ENCODE results near the gene SRSF9. TPM values are rescaled to one million over a fixed set of nuclear protein-coding genes. Genes with fewer than 3 reads are reported as not detected.

Gene SRSF9
- total RNA-seq, 1 experiment from 2014 or later: 297 TPM

DNA sequence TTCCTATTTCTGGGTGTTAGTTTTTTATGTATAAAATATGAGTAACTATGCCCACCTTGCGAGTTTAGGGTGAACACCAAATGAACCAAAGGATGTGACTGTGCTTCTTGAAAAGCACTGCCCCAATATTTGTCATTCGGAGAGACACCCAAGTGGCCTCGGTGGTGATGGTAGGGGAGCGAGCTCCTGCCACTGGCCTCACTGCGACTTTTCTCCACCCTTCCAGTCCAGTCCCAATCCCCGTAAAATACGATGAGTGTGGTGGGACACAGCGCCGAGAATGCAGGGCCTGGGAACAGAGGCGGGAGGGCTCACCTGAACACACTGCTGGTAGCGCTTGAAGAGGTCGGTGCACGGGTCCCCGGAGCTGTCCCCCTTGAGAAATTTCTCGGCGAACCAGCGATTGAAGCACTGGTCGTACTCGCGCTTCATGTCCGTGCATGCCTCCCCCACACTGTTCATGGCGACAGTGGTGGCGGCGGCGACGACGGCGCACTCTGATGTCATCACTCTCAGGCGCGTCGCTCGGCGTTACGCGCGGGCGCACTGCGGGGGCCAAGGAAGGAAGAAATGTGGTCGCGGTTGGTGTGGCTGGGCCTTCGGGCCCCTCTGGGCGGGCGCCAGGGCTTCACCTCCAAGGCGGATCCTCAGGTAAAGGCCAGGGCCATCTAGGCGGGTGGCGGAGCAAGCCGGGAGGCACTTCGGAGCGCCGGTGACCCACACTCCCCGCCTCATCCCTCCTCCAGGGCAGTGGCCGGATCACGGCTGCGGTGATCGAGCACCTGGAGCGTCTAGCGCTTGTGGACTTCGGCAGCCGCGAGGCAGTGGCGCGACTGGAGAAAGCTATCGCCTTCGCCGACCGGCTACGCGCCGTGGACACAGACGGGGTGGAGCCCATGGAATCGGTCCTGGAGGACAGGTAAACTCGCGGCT, 23.4 kb downstream of the SRSF9 start, which contains the start of the genes GATC and TRIAP1 (continued):
- TF ChIP-seq SP1 (IDR thresholded peaks at IDR 0.05; ENCODE audit: low read depth) (peak; percentile 57; the same call in 1 of the 2 replicates), FOSL1 (IDR thresholded peaks at IDR 0.05; ENCODE audit: low read depth) (no peak), SIN3A (IDR thresholded peaks at IDR 0.05; ENCODE audit: low read depth) (peak; percentile 97), JUND (IDR thresholded peaks at IDR 0.05) (no peak), EGR1 (IDR thresholded peaks at IDR 0.05; ENCODE audit: low read depth) (peak; percentile 90), TCF7L2 (IDR thresholded peaks at IDR 0.05; ENCODE audit: borderline replicate concordance, extremely low read depth, insufficient read depth, insufficient read length) (peak; percentile 42), EZH2 (IDR thresholded peaks at IDR 0.05) (no peak), POLR2A (IDR thresholded peaks at IDR 0.05; ENCODE audit: borderline replicate concordance, extremely low read depth, insufficient read depth, insufficient read length) (peak; percentile 81)
- TF ChIP-seq, protein P1, sequence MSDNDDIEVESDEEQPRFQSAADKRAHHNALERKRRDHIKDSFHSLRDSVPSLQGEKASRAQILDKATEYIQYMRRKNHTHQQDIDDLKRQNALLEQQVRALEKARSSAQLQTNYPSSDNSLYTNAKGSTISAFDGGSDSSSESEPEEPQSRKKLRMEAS (IDR thresholded peaks at IDR 0.05): peak; percentile 98
- TF ChIP-seq, protein P2, sequence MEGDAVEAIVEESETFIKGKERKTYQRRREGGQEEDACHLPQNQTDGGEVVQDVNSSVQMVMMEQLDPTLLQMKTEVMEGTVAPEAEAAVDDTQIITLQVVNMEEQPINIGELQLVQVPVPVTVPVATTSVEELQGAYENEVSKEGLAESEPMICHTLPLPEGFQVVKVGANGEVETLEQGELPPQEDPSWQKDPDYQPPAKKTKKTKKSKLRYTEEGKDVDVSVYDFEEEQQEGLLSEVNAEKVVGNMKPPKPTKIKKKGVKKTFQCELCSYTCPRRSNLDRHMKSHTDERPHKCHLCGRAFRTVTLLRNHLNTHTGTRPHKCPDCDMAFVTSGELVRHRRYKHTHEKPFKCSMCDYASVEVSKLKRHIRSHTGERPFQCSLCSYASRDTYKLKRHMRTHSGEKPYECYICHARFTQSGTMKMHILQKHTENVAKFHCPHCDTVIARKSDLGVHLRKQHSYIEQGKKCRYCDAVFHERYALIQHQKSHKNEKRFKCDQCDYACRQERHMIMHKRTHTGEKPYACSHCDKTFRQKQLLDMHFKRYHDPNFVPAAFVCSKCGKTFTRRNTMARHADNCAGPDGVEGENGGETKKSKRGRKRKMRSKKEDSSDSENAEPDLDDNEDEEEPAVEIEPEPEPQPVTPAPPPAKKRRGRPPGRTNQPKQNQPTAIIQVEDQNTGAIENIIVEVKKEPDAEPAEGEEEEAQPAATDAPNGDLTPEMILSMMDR (IDR thresholded peaks at IDR 0.05 in 2 of 3, conservative IDR thresholded peaks at IDR 0.05 in 1 of 3; ENCODE audit: borderline replicate concordance in 1 of 3, insufficient read depth in 1 of 3, low read depth in 2 of 3, low read length in 2 of 3): no peak

DNA sequence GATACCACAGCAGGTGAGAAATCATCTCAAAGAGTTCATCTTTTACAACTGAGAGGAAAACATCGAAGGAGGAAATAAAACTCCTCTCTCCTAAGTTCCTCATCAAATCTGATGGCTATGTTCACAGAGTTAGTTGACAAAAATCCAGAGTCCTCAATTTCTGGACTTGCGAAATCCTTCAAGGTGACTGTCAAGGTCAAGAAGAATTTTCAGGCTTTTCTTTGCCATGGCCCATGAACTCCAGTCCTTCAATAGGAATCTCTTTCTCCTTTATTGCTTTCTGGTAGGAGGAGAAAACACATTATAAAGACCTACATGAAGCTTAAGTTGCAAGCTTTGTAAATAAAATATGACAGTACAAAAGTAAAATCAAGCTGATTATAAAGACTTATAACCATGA, 24.9 kb downstream of the SRSF9 start:
- Histone ChIP-seq H4K20me1 (ENCODE audit: insufficient read depth) (peaks cover 8% of the 10 kb centered on the region; the same call in 1 of the 2 replicates), H3K36me3 (ENCODE audit: control insufficient read depth in 1 of 2, insufficient read depth in 2 of 2, low read length in 2 of 2) (peaks cover 26 to 40% of the 10 kb centered on the region in 2 experiments), H3K9ac (ENCODE audit: low read length) (0 out of 2 replicates have a peak overlapping the region, but pooled peaks have one; percentile 97), H3K9me2 (ENCODE audit: insufficient read depth) (no peaks in the 10 kb centered on the region), H3K27me3 (ENCODE audit: insufficient read depth, low read length) (no peaks in the 10 kb centered on the region), H3K9me3 (ENCODE audit: control insufficient read depth in 1 of 2, insufficient read depth in 1 of 2, low read depth in 1 of 2, low read length in 2 of 2) (no peaks in the 10 kb centered on the region), H2AFZ (ENCODE audit: low read depth, low read length, poor library complexity, severe bottlenecking) (no peak overlapping the region), H3K4me1 (ENCODE audit: control insufficient read depth in 1 of 2, insufficient read depth in 2 of 2, low read length in 2 of 2) (peaks cover 14 to 21% of the 10 kb centered on the region in 2 experiments), H3K79me2 (ENCODE audit: insufficient read depth, low read length) (peaks cover 90% of the 10 kb centered on the region), H3K27ac (ENCODE audit: low read depth, low read length) (no peak overlapping the region), H3K4me3 (replicated peaks in 1 of 2; ENCODE audit: low read depth in 1 of 2, low read length in 2 of 2) (peak overlapping the region; percentile 95 to 99), H3K4me2 (ENCODE audit: low read length) (peak overlapping the region; percentile 75)
- ChIA-PET CTCF (interaction anchor here (1.4 kb wide), 1 partner anchor 14 kb away, joined by 3 read pairs; no protein-coding TSS in a partner anchor), RAD21 (ENCODE audit: low non-redundant PET in 1 of 2, low total read pairs in 2 of 2, uncharacterized antibody in 2 of 2, unreplicated experiment in 2 of 2) (no interaction called here), POLR2A (no interaction called here)
- no peak for DNase-seq (ENCODE audit: low read depth, low spot score)
- ATAC-seq: no peak
- intact Hi-C loops (cut with micrococcal nuclease): no loop called here
- no TSS peak for BruUV-seq (replicated peaks)
- TF ChIP-seq JUND (IDR thresholded peaks at IDR 0.05): no peak
- no peak for TF ChIP-seq ZFX (IDR thresholded peaks at IDR 0.05)
- TF ChIP-seq CBX3 (IDR thresholded peaks at IDR 0.05; ENCODE audit: low read depth): no peak
- TF ChIP-seq POLR2AphosphoS5 (IDR thresholded peaks at IDR 0.05; ENCODE audit: low read depth, low read length): no peak
- TF ChIP-seq ZNF274 (IDR thresholded peaks at IDR 0.05; ENCODE audit: low read depth, low read length): no peak
- TF ChIP-seq TCF7L2 (IDR thresholded peaks at IDR 0.05; ENCODE audit: borderline replicate concordance, extremely low read depth, insufficient read depth, insufficient read length): no peak
- TF ChIP-seq, protein P3, sequence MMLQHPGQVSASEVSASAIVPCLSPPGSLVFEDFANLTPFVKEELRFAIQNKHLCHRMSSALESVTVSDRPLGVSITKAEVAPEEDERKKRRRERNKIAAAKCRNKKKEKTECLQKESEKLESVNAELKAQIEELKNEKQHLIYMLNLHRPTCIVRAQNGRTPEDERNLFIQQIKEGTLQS (IDR thresholded peaks at IDR 0.05): no peak
- no peak for TF ChIP-seq SIN3A (IDR thresholded peaks at IDR 0.05; ENCODE audit: low read depth)
- TF ChIP-seq, protein P4, sequence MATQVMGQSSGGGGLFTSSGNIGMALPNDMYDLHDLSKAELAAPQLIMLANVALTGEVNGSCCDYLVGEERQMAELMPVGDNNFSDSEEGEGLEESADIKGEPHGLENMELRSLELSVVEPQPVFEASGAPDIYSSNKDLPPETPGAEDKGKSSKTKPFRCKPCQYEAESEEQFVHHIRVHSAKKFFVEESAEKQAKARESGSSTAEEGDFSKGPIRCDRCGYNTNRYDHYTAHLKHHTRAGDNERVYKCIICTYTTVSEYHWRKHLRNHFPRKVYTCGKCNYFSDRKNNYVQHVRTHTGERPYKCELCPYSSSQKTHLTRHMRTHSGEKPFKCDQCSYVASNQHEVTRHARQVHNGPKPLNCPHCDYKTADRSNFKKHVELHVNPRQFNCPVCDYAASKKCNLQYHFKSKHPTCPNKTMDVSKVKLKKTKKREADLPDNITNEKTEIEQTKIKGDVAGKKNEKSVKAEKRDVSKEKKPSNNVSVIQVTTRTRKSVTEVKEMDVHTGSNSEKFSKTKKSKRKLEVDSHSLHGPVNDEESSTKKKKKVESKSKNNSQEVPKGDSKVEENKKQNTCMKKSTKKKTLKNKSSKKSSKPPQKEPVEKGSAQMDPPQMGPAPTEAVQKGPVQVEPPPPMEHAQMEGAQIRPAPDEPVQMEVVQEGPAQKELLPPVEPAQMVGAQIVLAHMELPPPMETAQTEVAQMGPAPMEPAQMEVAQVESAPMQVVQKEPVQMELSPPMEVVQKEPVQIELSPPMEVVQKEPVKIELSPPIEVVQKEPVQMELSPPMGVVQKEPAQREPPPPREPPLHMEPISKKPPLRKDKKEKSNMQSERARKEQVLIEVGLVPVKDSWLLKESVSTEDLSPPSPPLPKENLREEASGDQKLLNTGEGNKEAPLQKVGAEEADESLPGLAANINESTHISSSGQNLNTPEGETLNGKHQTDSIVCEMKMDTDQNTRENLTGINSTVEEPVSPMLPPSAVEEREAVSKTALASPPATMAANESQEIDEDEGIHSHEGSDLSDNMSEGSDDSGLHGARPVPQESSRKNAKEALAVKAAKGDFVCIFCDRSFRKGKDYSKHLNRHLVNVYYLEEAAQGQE (IDR thresholded peaks at IDR 0.05; ENCODE audit: low read depth): no peak
- TF ChIP-seq SRF (IDR thresholded peaks at IDR 0.05; ENCODE audit: low read depth): no peak
- no peak for TF ChIP-seq EGR1 (IDR thresholded peaks at IDR 0.05; ENCODE audit: low read depth)
- no peak for TF ChIP-seq FOSL1 (IDR thresholded peaks at IDR 0.05; ENCODE audit: low read depth)
- no peak for TF ChIP-seq YY1 (IDR thresholded peaks at IDR 0.05; ENCODE audit: extremely low read depth, insufficient replicate concordance, low read depth, low read length)
